Neural cell (in vitro differentiated cells): ENCODE measurements around the gene DNMT3A.
"Not testable (repeated sequence)": the region's sequence is repeated elsewhere in the genome, so short reads cannot be mapped to it uniquely, and the experiment has no call there.

ENCODE experiments used
- CTCF ChIP-seq: fragments of 450-650 bp; IDR thresholded peaks from 2 replicates; pipeline ENCODE4 v1.5.1; 2014; ENCODE audit warnings: antibody characterized with exemption, mild to moderate bottlenecking, moderate library complexity; ENCODE audit not compliant: poor library complexity, severe bottlenecking
- EP300 ChIP-seq: fragments of 450-650 bp; conservative IDR thresholded peaks from 2 replicates; pipeline ENCODE4 v1.6.1; 2014; ENCODE audit warnings: antibody characterized with exemption, mild to moderate bottlenecking, moderate library complexity; ENCODE audit not compliant: poor library complexity, severe bottlenecking
- EZH2 ChIP-seq: fragments of 200-600, 300-800 bp; shearing (Covaris generic), sonication (generic); IDR thresholded peaks from 2 replicates; pipeline ENCODE4 v1.6.1; 2014; ENCODE audit warnings: antibody characterized with exemption, low read length, borderline replicate concordance, mild to moderate bottlenecking; ENCODE audit not compliant: insufficient read depth, poor library complexity, severe bottlenecking
- POLR2AphosphoS5 ChIP-seq: IDR thresholded peaks from 2 replicates; pipeline ENCODE4 v1.6.1; 2012
- RAD21 ChIP-seq: fragments of 450-650 bp; conservative IDR thresholded peaks from 2 replicates; pipeline ENCODE4 v1.6.1; 2014; ENCODE audit warnings: antibody characterized with exemption, mild to moderate bottlenecking, moderate library complexity
- REST ChIP-seq: IDR thresholded peaks from 2 replicates; pipeline ENCODE4 v1.6.1; 2012; ENCODE audit warnings: borderline replicate concordance
- SMC3 ChIP-seq: fragments of 450-650 bp; conservative IDR thresholded peaks from 2 replicates; pipeline ENCODE4 v1.6.1; 2014; ENCODE audit warnings: antibody characterized with exemption, mild to moderate bottlenecking, moderate library complexity; ENCODE audit not compliant: poor library complexity
- TAF1 ChIP-seq: IDR thresholded peaks from 2 replicates; pipeline ENCODE4 v1.6.1; 2012; ENCODE audit warnings: low read depth

DNA sequence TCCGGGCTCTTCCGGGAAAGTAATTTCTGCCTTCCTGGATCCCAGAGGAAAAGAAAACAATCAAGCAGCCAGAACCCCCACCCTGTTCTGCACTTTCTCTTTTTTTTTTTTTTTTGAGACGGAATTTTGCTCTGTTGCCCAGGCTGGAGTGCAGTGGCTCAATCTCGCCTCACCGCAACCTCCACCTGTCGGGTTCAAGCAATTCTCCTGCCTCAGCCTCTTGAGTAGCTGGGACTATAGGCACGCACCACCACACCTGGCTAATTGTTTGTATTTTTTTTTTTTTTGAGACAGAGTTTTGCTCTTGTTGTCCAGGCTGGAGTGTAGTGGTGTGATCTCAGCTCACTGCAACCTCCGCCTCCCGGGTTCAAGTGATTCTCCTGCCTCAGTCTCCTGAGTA lies 69.0 kb downstream of the DNMT3A start:
- TF ChIP-seq TAF1, POLR2AphosphoS5, CTCF, EZH2, REST, SMC3, EP300, RAD21: not testable (repeated sequence)
